ENCODE measurements around the gene MFAP2.

The MFAP2 gene, protein sequence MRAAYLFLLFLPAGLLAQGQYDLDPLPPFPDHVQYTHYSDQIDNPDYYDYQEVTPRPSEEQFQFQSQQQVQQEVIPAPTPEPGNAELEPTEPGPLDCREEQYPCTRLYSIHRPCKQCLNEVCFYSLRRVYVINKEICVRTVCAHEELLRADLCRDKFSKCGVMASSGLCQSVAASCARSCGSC

GRCh38 chr1:16980473-16981268 lies at the start of gene MFAP2:
Gene MFAP2 (minus strand): TSS chr1:16980620. CDS start chr1:16978273, 2,347 bp downstream.
- DNase-seq: no peak

DNA sequence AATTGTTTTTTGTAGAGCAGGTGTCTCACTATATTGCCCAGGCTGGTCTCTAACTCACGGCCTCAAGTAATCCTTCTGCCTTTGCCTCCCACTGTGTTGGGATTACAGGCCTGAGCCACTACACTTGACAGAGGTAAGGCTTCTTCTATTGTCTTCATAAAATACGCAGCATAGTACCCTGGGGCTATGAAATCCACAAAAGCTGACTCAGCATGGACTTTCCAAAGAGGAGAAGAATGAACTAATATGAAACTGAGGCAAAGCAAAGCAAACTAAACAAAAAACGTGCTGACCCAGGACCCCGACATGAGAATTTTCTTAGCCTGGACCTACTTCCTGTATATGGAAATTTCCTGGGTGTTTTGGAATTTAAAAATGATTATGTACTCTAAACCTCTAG lies 49.8 kb upstream of the MFAP2 start:
- DNase-seq: no peak

- DNase-seq: no peak
Measured at GRCh38 chr1:17028662-17029188, 48.3 kb upstream of the MFAP2 start.

DNA sequence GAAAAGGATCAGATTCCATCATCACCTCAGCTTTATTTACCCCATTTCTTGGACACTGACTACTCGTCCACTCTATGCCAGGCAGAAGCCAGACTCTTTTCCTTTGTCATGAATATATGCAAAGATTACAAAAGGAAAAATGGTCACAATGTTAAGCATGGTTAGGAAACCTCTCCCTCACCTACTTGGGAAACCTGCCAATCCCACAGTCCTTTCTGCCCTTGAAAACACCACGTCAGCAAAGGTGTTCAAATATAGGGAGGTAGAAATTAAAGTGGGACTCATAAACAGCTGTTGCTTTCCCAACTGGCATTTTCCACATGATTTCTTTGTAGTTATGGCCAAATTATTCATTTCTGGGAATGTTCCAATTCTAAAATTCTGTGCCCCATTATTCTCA lies 47.5 kb upstream of the MFAP2 start:
- DNase-seq: no peak

DNA sequence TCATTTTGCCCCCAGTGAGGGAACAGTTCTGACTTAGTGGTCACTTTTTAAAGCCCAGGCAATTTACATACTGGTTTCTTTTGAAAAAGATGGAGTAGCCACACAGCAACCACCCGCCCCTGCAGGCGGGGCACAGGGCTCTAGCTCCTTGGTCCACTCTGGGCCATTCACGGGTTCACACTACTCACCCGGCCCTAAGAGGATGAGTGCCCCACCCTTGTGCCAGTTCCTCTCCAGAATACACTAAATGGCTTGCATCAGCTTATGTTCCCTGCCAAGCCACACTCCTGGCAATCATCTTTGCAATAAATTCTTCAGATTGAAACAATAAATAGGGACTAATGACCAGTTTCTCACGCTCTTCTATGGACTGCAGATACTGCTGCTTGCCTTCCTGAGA lies 47.0 kb upstream of the MFAP2 start:
- no peak for DNase-seq

- DNase-seq: no peak
Measured at GRCh38 chr1:17024721-17025120, 44.3 kb upstream of the MFAP2 start.

GRCh38 chr1:17023573-17023972 lies 43.2 kb upstream of the MFAP2 start:
- DNase-seq: no peak

DNA sequence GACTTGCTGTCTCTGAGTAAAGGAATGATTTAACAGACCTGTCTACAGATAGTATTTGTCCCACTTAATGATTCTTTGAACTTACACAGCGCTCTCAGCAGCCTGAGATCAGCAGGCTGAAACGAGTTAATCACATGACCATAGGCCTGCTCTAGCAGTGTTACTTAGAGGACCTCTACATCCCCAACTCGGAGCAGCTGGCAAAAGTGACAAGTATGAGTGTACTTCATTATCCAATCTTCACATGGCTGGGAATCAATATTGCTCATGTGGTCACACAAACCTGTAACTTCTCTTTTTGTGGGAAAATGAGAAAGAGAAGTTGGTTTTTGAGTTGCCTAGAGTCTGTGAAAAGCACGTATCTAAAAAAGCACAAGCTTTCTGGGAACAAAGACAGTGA lies 42.7 kb upstream of the MFAP2 start:
- DNase-seq: no peak

DNA sequence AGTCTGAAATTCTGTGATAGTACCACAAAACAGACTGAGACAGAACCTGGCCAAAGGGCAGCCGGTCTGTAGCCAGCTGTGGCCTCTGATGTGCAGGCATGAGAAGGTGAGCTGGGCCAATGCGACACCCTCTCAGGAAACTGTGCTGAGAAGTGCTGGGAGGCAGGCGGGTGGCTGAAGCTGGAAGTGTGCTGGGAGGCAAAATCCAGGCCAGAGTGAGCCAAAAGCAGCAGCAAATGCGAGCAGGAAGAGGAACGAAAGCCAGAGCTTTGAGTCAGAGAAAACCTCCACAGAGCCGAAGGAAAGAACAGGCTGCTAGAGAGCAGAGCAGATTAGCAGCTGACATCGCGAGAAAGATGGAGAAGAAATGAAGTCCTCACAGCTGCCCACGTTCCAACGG lies 41.5 kb upstream of the MFAP2 start:
- DNase-seq: no peak

GRCh38 chr1:17020502-17020901 lies 40.1 kb upstream of the MFAP2 start:
- no peak for DNase-seq

DNA sequence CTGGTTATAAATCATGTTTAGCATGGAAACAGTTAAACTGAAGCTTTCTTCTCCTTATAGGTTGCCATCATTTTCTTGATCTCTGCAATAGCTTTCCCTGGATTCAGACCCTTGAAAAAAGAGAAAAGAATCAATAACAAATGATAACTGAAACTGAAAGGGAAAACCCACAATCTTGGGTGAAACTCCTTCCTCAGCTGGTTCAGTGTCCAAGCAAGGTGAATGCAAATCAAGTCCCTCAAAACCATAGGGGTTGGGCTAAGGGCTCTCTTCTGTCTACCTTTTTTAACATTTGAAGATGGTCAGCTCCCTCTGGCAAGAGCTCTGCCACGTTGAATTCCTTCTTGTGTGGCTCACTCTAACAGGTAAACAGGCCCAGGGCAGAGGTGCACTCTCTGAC lies 38.4 kb upstream of the MFAP2 start:
- DNase-seq: no peak

- DNase-seq: no peak
Measured at GRCh38 chr1:17017435-17017834, 37.0 kb upstream of the MFAP2 start.

GRCh38 chr1:17016317-17016661 lies 35.9 kb upstream of the MFAP2 start:
- no peak for DNase-seq

GRCh38 chr1:17014671-17015567 lies 34.5 kb upstream of the MFAP2 start:
- no peak for DNase-seq

- DNase-seq: no peak
Measured at GRCh38 chr1:17013491-17014320, 33.3 kb upstream of the MFAP2 start.

DNA sequence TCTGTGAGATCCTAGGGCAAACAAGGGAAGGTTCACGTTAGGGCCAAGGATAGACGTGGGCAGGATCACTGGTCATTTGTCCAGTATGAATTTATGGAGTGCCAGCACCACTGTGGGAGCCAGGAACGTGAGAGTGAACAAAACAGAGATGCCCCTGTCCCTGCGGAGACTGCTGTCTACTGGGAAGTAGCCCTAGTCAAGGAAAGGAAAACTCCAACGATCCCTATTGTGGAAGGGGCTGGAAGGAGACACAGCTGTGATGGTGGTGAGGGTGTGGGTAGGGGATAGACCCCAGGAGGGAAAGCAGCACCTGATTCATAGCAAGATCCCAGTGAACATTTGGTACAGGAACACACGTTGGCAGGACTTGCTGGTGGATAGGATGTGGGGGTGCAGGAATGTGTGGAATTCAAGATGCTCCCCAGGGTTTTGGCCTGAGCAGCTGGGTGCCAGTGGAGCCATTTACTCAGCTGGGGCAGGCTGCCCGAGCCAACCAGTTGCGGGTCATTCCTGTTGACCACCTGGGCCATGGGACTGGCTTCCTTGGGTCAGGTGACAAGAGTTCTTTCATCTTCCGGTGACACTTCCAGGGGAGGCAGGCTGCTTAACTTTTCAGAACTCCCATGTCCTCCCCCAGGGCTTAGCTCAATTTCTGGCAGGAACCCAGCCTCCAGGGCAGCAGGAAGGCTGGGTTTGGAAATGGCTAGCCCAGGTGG lies 32.5 kb upstream of the MFAP2 start:
- DNase-seq: no peak

GRCh38 chr1:17011439-17012307 lies 31.3 kb upstream of the MFAP2 start, which contains the start of gene ATP13A2:
Gene ATP13A2 (minus strand): TSS chr1:17011928. CDS start chr1:17011738, 190 bp downstream.
- DNase-seq: peak; percentile 75

DNA sequence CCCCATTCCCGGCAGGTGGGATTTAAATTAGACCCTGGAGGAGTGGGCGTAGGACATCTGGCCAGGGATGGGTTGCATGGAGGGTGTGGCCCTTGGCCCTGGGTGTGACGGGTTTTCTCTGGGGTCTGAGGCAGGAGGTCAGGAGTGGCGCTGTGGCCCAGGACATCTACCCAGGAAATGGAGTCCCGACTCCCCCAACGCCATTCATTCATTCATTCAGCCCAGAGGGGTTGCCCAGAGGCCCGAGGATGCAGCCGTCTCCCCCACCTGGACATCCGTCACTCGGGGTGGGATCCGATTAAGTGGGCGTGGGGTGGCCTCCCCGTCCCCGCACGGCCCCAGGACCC lies 30.6 kb upstream of the MFAP2 start:
- no peak for DNase-seq

- no peak for DNase-seq
Measured at GRCh38 chr1:17009706-17010105, 29.3 kb upstream of the MFAP2 start.

DNA sequence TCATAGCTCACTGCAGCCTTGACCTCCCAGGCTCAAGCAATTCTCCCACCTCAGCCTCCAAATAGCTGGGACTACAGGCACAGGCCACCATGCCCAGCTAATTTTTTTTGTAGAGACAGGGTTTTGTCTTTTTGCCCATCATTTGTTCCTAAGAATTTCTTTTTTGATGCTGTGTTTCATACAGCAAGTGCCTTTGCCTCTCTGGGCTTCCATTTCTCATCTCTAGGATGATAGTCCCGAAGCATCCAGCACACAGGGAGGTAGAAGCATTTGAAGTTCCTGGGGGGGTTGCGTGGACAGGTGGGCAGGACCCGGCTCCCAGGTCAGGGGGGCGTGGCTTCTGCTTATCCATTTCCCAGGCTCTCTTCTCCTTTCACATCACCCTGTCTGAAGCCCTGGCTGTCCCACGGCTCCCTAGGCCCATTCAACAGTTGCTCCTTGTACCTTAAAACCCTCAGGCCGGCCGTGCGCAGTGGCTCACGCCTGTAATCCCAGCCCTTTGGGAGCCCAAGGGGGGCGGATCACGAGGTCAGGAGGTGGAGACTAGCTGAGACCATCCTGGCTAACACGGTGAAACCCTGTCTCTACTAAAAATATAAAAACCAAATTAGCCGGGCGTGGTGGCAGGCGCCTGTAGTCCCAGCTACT lies 27.9 kb upstream of the MFAP2 start:
- no peak for DNase-seq

Data from activated T-cell treated with anti-CD3 and anti-CD28 coated beads for 4 hours (primary cell).